ENCODE results near the gene CCL13.

- TF ChIP-seq FOXM1 (IDR thresholded peaks at IDR 0.05; ENCODE audit: borderline replicate concordance) (no peak), ZNF384 (IDR thresholded peaks at IDR 0.05) (no peak), ARNT (IDR thresholded peaks at IDR 0.05) (no peak), CTBP1 (IDR thresholded peaks at IDR 0.05; ENCODE audit: borderline replicate concordance) (no peak), FOXK2 (IDR thresholded peaks at IDR 0.05) (no peak), BHLHE40 (IDR thresholded peaks at IDR 0.05; ENCODE audit: borderline replicate concordance) (no peak), NFRKB (IDR thresholded peaks at IDR 0.05) (no peak), FOXA1 (IDR thresholded peaks at IDR 0.05) (no peak), L3MBTL2 (conservative IDR thresholded peaks at IDR 0.05) (no peak), TARDBP (IDR thresholded peaks at IDR 0.05) (no peak), PKNOX1 (IDR thresholded peaks at IDR 0.05) (no peak), SUZ12 (IDR thresholded peaks at IDR 0.05) (no peak), SP1 (IDR thresholded peaks at IDR 0.05) (no peak), LEF1 (IDR thresholded peaks at IDR 0.05; ENCODE audit: borderline replicate concordance) (no peak)
Observed at GRCh38 chr17:34370997-34371395, 14.7 kb downstream of the CCL13 start.

Measured in HEK293T (cell line).